ENCODE data around the gene PAQR5. TPM values are rescaled to one million over a fixed set of nuclear protein-coding genes. Genes with fewer than 3 reads are reported as not detected.

The PAQR5 gene
- total and polyA plus RNA-seq, 2 donors from 2014 or later, result 32.7 to 51.3 TPM

DNA sequence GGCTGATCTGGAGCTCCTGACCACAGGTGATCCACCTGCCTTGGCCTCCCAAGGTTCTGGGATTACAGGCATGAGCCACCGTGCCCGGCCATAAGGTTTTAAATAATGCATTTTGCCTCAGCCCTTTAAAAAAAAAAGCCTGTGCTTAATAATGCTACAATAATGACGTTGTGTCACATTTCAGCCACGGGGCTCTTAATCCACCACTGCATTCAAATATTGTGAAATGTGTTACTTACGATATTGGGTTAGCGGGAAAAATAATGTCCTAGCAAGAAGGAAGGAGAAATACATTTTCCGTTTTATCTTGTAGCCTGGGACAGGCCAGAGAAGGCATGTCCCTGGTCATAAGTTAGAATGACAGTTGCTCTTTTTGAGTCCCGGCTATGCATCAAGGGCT, 17.6 kb downstream of the PAQR5 start:
- H3K27ac ChIP-seq (ENCODE audit: low read depth in 2 of 2, low read length in 2 of 2), result peak overlapping the region; percentile 82 to 89
- TF ChIP-seq, protein P1, sequence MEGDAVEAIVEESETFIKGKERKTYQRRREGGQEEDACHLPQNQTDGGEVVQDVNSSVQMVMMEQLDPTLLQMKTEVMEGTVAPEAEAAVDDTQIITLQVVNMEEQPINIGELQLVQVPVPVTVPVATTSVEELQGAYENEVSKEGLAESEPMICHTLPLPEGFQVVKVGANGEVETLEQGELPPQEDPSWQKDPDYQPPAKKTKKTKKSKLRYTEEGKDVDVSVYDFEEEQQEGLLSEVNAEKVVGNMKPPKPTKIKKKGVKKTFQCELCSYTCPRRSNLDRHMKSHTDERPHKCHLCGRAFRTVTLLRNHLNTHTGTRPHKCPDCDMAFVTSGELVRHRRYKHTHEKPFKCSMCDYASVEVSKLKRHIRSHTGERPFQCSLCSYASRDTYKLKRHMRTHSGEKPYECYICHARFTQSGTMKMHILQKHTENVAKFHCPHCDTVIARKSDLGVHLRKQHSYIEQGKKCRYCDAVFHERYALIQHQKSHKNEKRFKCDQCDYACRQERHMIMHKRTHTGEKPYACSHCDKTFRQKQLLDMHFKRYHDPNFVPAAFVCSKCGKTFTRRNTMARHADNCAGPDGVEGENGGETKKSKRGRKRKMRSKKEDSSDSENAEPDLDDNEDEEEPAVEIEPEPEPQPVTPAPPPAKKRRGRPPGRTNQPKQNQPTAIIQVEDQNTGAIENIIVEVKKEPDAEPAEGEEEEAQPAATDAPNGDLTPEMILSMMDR (IDR thresholded peaks at IDR 0.05; ENCODE audit: borderline replicate concordance, extremely low read depth, insufficient read depth), result no peak
- no peaks in the 10 kb centered on the region for H3K27me3 ChIP-seq (ENCODE audit: control insufficient read depth, insufficient read depth, low read length)
- intact Hi-C loops (cut with DNase I), result no loop called here
- H3K9ac ChIP-seq (ENCODE audit: low read length in 3 of 3), result no peak overlapping the region
- DNase-seq (no peak), FAIRE-seq (no peak)
- no peaks in the 10 kb centered on the region for H3K36me3 ChIP-seq (ENCODE audit: control insufficient read depth in 2 of 3, insufficient read depth in 3 of 3, low read length in 3 of 3)
- H3K9me3 ChIP-seq (ENCODE audit: control insufficient read depth in 2 of 3, insufficient read depth in 1 of 3, low read length in 3 of 3), result no peaks in the 10 kb centered on the region
- peaks cover 0 to 63% (median 47%) of the 10 kb centered on the region in 3 donors for H3K4me1 ChIP-seq (ENCODE audit: control insufficient read depth in 2 of 3, insufficient read depth in 2 of 3, low read depth in 1 of 3, low read length in 3 of 3)
- no peak overlapping the region for H3K4me3 ChIP-seq (ENCODE audit: low read length in 3 of 3)

DNA sequence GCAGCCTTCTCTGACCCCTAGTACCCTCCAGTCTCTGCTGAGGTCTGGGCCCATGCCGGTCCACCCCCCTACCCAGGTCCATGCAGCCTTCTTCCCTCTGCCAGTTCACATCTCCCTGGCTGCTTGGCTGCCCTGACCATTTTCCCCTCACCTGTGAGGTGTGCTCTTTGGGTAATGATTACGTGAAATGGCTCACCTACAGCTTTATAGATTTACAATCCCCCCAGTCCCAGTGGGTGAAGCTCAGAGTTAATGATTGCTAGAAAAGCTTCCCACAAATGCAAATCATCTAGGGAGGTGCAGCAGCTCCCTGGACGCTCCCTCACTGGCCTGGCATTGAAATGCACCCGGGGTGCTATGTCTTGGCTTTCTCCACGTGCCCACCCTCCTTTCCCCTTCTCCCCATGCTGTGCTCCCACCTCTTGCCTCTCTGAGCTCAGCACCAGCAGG, 18.7 kb downstream of the PAQR5 start:
- DNase-seq (peak in 4 of 5 donors; percentile 59 to 86 (median 85)), FAIRE-seq (no peak)
- TF ChIP-seq, protein P1 (IDR thresholded peaks at IDR 0.05; ENCODE audit: borderline replicate concordance, extremely low read depth, insufficient read depth), result no peak
- peak overlapping the region in 1 of 3 donors; percentile 52 for H3K9ac ChIP-seq (ENCODE audit: low read length in 3 of 3)
- peaks cover 0 to 57% (median 41%) of the 10 kb centered on the region in 3 donors for H3K4me1 ChIP-seq (ENCODE audit: control insufficient read depth in 2 of 3, insufficient read depth in 2 of 3, low read depth in 1 of 3, low read length in 3 of 3)
- intact Hi-C loops (cut with DNase I), result no loop called here
- no peaks in the 10 kb centered on the region for H3K36me3 ChIP-seq (ENCODE audit: control insufficient read depth in 2 of 3, insufficient read depth in 3 of 3, low read length in 3 of 3)
- no peak overlapping the region for H3K4me3 ChIP-seq (ENCODE audit: low read length in 3 of 3)
- H3K27me3 ChIP-seq (ENCODE audit: control insufficient read depth, insufficient read depth, low read length), result no peaks in the 10 kb centered on the region
- H3K27ac ChIP-seq (ENCODE audit: low read depth in 2 of 2, low read length in 2 of 2), result peak overlapping the region; percentile 71 to 79
- H3K9me3 ChIP-seq (ENCODE audit: control insufficient read depth in 2 of 3, insufficient read depth in 1 of 3, low read length in 3 of 3), result no peaks in the 10 kb centered on the region

DNA sequence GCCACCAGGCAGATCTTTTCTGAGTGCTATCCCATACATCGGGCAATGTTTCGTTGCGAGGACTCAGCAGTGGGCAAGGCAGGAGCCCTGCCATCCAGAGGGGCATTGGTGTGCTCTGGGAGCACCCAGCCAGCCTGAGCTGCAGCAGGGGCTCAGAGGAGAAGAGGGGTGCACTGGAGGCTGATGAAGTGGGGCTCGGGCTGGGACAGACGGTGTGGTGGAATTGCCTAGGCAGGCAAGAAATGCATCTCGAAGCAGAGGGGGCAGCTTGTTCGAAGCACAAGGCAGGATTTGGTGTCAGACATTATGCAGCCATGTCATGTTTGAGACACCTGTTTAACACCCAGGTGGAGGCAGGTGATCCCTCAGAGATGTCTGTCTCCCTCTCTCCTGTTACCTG, 19.3 kb downstream of the PAQR5 start:
- intact Hi-C loops (cut with DNase I), result no loop called here
- TF ChIP-seq, protein P1 (IDR thresholded peaks at IDR 0.05; ENCODE audit: borderline replicate concordance, extremely low read depth, insufficient read depth), result no peak
- Histone ChIP-seq H3K27me3 (ENCODE audit: control insufficient read depth, insufficient read depth, low read length) (no peaks in the 10 kb centered on the region), H3K4me3 (ENCODE audit: low read length in 3 of 3) (no peak overlapping the region), H3K36me3 (ENCODE audit: control insufficient read depth in 2 of 3, insufficient read depth in 3 of 3, low read length in 3 of 3) (no peaks in the 10 kb centered on the region), H3K9ac (ENCODE audit: low read length in 3 of 3) (peak overlapping the region in 1 of 3 donors; percentile 52), H3K9me3 (ENCODE audit: control insufficient read depth in 2 of 3, insufficient read depth in 1 of 3, low read length in 3 of 3) (no peaks in the 10 kb centered on the region), H3K27ac (ENCODE audit: low read depth in 2 of 2, low read length in 2 of 2) (peak overlapping the region; percentile 71 to 79), H3K4me1 (ENCODE audit: control insufficient read depth in 2 of 3, insufficient read depth in 2 of 3, low read depth in 1 of 3, low read length in 3 of 3) (peaks cover 0 to 52% (median 38%) of the 10 kb centered on the region in 3 donors)
- FAIRE-seq, result no peak
- DNase-seq, result no peak
